Activated CD8-positive, alpha-beta memory T cell treated with anti-CD3 and anti-CD28 coated beads, Interleukin-2, amount 50 U/mL, for 24 hours (primary cell): Measurements from ENCODE around the gene QTRT2.

Source experiments
- DNase-seq: peaks from one replicate; pipeline ENCODE4 v3.0.0-alpha.2; 2020; ENCODE audit errors: extremely low read depth

The QTRT2 gene

DNA sequence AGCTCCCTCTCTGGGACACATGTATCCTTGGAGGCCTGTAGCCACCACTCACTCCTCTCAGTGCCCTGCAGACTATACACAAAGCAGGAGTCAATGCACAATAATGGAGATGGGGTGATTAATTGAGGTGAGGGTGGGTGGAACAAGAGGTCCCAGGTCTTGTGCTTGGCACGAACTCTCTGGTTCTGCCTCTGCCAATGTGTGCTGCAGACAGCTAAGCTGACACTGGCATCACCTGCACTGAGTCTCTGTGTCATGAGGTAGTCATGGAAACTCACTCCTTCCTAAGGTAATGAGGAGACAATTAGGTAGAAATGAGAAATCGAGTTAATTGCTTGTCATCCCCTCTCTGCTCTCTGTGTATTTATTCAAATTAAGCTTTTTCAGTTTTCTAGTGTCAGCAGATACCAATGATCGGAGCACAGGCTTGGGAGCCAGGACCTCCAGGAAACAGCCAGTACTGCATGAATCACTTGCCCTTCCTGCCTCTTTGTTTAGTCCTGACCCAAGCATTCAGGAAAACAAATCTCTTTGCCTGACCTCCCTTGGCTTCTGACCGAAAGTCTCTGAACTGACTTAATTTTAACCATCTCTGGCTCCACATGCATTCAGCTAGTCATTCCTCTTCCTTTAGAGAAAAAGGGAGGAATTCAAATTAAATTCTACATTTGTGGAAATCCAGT is 65.6 kb downstream of the QTRT2 start:
- DNase-seq: no peak

DNA sequence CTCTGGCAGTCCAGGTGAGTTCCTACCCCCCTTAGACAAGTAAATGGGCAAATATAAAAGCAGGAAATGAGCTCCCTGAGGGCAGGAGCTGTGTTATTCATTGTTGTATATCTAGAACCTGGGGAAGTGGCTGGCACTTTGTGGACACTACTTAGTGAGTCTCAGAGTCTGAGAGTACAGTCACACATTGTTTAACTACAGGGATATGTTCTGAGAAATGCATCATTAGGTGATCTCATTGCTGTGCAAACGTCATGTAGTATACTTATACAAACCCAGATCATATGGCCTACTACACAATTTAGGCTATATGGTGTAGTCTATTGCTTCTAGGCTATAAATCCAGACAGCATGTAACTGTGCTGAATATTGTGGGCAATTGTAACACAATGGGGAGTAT is 69.9 kb downstream of the QTRT2 start:
- DNase-seq: no peak

DNA sequence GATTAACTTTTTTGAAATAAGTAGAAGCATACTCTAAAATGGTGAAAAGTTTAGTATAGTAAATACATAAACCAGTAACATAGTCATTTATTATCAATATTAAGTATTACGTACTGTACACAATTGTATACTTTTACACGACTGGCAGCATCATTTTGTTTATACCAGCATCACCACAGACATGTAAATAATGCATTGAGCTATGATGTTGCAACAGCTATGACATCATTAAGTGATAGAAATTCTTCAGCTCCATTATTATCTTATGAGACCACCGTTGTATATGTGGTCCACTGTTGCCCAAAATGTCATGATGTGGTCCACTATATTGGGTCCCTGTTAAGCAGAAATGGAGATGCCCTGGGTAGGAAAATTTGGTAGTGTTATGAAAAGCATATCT is 71.0 kb downstream of the QTRT2 start:
- DNase-seq: no peak

DNA sequence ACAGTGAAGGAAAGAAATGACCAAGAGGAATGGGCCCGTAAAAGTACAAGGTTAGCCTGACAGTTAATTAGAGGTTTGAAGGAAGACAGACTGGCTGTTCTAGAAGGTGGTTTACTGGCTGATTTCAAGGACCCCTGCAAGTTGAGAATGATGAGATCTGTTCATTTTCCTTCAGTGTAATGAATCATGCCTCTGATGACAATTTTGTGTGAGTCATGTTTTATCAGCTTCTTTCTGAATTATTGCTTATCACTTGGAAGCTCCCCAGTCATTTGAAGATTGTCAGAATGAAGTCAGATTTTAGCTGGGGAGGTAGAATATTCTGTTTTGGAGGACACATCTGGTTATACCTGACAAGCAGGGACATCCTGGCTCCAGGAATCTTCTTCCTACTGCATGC is 71.7 kb downstream of the QTRT2 start:
- no peak for DNase-seq

DNA sequence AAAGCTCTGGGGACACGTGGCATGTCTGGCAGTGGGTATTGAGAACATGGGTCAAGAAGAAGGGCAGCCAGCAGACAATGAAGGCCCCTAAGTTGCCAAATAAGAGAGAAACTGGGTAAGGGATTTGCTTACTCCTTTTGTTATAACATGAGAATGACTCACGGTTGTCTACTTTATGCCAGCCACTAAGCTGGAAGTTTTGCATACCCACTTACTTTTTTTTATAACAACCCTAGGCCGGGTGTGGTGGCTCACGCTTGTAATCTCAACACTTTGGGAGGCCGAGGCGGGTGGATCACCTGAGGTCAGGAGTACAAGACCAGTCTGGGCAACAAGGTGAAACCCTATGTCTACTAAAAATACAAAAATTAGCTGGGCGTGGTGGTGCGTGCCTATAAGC is 72.3 kb downstream of the QTRT2 start:
- no peak for DNase-seq

DNA sequence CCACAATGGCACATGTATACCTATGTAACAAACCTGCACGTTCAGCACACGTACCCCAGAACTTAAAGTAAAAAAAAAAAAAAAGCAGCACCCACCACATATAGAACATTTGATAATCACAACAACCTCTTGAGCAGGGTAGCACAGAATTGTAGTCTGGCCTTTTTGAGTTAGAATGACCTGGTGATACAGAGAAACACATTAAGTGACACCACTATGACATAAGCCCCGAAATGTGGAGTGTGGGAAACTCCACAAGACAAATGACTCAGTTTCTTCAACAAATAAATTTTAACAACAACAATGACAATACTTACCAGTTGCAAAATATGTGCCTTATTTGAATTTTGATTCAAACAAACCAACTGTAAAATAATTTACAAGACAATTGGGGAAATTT is 76.0 kb downstream of the QTRT2 start:
- DNase-seq: no peak

DNA sequence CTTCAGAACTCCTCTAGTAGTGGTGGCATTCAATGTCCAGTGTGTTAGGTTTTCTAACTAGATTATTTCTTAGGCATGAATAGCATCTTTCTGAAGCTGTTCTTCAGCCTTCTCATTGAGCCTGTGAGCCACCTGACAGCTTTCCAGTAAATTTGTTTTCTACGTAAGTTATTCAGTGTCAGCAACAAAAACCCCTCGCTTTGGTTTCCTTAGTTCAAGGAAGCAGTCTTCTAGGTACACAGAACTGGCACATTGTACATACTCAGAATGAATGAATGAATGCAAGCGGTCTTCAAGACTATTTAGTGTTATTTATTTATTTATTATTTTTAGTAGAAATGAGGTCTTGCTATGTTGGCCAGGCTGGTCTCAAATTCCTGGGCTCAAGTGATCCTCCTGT is 77.4 kb downstream of the QTRT2 start:
- DNase-seq: no peak
